HepG2 (cell line): ENCODE measurements around the gene ATP6V0E2. TPM values are rescaled to one million over a fixed set of nuclear protein-coding genes. Genes with fewer than 3 reads are reported as not detected.
"Not testable (repeated sequence)": the region's sequence is repeated elsewhere in the genome, so short reads cannot be mapped to it uniquely, and the experiment has no call there.

Source experiments
- ATAC-seq: fragments of 200-7000 bp; cut with Tn5 transposase; 3 replicates; pipeline ENCODE4 v1.9.1; 2020; ENCODE audit warnings: mild to moderate bottlenecking, moderate library complexity
- BruUV-seq: library from RNA; stranded (reverse); fragments of 400-500 nt; replicated peaks from 2 replicates; lab custom pipeline; 2021; lab: Mats Ljungman, UMichigan
- CTCF ChIA-PET: fragments of 300-600 bp; formaldehyde crosslinking; extraction: SDS; loops from one replicate; lab custom pipeline; 2021; ENCODE audit warnings: low total read pairs, inconsistent platforms, low intra/inter-chr PET ratio; lab: Yijun Ruan, JAX
- POLR2A ChIA-PET: fragments of 350-600 bp; sonication (Branson Sonifier 250); formaldehyde crosslinking; loops from one replicate; lab custom pipeline; 2020; ENCODE audit warnings: antibody characterized with exemption, inconsistent platforms; lab: Yijun Ruan, JAX
- DNase-seq: peaks from one replicate; pipeline ENCODE4 v3.0.0-alpha.2; 2015; ENCODE audit warnings: low spot score
- FAIRE-seq: peaks from 3 replicates; lab custom pipeline; 2011; peaks lifted over from hg19 to GRCh38; lab: Jason Lieb, UNC
- H2AFZ ChIP-seq: one replicate; pipeline ENCODE4 v1.6.1; 2011; ENCODE audit warnings: low read length, inconsistent platforms
- H3K27ac ChIP-seq: fragments of 300-600 bp; 3 replicates; pipeline ENCODE4 v1.8.0; 2011; ENCODE audit warnings: mixed run types, mild to moderate bottlenecking, mixed read lengths, low read length, inconsistent platforms; ENCODE audit not compliant: insufficient read depth; ENCODE audit errors: extremely low read length
- H3K27me3 ChIP-seq, 2 experiments: fragments of 200-600 bp in 1 of 2; 2 replicates in 1 of 2; 3 replicates in 1 of 2; pipeline versions ENCODE4 v1.6.0 to v1.8.0; 2011; ENCODE audit warnings: low read length in 2 of 2, mild to moderate bottlenecking in 2 of 2, moderate library complexity in 2 of 2, inconsistent platforms in 1 of 2; ENCODE audit not compliant: insufficient read depth in 2 of 2, control insufficient read depth in 1 of 2
- H3K36me3 ChIP-seq, 2 experiments: fragments of 200-600 bp in 1 of 2; replicated peaks in 1 of 2; 2 replicates in 1 of 2; 3 replicates in 1 of 2; pipeline versions ENCODE4 v1.5.1 to v1.8.0; 2011; ENCODE audit warnings: low read length in 2 of 2, inconsistent platforms in 1 of 2; ENCODE audit not compliant: insufficient read depth in 2 of 2, control insufficient read depth in 1 of 2
- H3K4me1 ChIP-seq: 2 replicates; pipeline ENCODE4 v1.5.1; 2012; ENCODE audit warnings: low read length, inconsistent platforms; ENCODE audit not compliant: insufficient read depth
- H3K4me2 ChIP-seq: 2 replicates; pipeline ENCODE4 v1.6.0; 2011; ENCODE audit warnings: low read depth, low read length, inconsistent platforms
- H3K4me3 ChIP-seq, 3 experiments: fragments of 200-600 bp in 1 of 3; sonication (generic), shearing (Covaris generic) in 1 of 3; replicated peaks in 1 of 3; 2 replicates each; pipeline ENCODE4 v1.5.1; 2011 to 2016; ENCODE audit warnings: low read length in 3 of 3, inconsistent platforms in 2 of 3, low read depth in 2 of 3, mild to moderate bottlenecking in 2 of 3, control low read depth in 1 of 3, mixed read lengths in 1 of 3; ENCODE audit not compliant: insufficient read depth in 1 of 3
- H3K79me2 ChIP-seq: one replicate; pipeline ENCODE4 v1.6.1; 2011; ENCODE audit warnings: low read length, inconsistent platforms; ENCODE audit not compliant: insufficient read depth
- H3K9ac ChIP-seq: 2 replicates; pipeline ENCODE4 v1.6.0; 2011; ENCODE audit warnings: mild to moderate bottlenecking, low read depth, low read length, inconsistent platforms; ENCODE audit not compliant: insufficient read depth
- H3K9me3 ChIP-seq: 2 replicates; pipeline ENCODE4 v1.5.1; 2012; ENCODE audit warnings: mild to moderate bottlenecking, low read length
- H4K20me1 ChIP-seq: 2 replicates; pipeline ENCODE4 v1.6.0; 2011; ENCODE audit warnings: inconsistent platforms, mild to moderate bottlenecking, low read length, moderate library complexity; ENCODE audit not compliant: insufficient read depth
- CTCF ChIP-seq: sonication (generic); formaldehyde crosslinking; IDR thresholded peaks from 2 replicates; pipeline ENCODE4 v1.5.0; 2020; ENCODE audit warnings: mild to moderate bottlenecking, missing genetic modification reagents, moderate library complexity
- MAFK ChIP-seq, 2 experiments: IDR thresholded peaks in 1 of 2; conservative IDR thresholded peaks in 1 of 2; 2 replicates each; pipeline ENCODE4 v1.6.1; 2011; ENCODE audit warnings: improper control_type of control experiment in 2 of 2, low read length in 2 of 2
- WGBS: methylation state at CpG from one replicate; pipeline ENCODE4 v1.1.6; 2017; ENCODE audit warnings: low lambda C conversion rate; 5-methylcytosine and 5-hydroxymethylcytosine counted together
- in situ Hi-C: cut with HindIII; loops from 2 replicates; pipeline ENCODE4 v1.10.0; 2017; ENCODE audit warnings: low pct_unique_long_range_greater_than_20kb; ENCODE audit not compliant: extremely low pct_ligation_motif_present
- intact Hi-C: fragments of 100-400 bp; cut with micrococcal nuclease; formaldehyde crosslinking; loops from one replicate; pipeline ENCODE4 v1.10.0; 2022; ENCODE audit not compliant: unreplicated experiment
- polyA plus RNA-seq, 8 experiments: library from polyadenylated mRNA; depleted of rRNA in 3 of 8; stranded (reverse) in 7 of 8; unstranded in 1 of 8; fragments of >200 nt; fragmentation: Illumina TruSeq in 4 of 8; extraction: Trizol in 4 of 8; gene quantifications; 2 replicates each; pipeline versions ENCODE4 v1.2.1 to v1.2.3, GENCODE V29; 2011 to 2016; ENCODE audit warnings: low read depth in 4 of 8, missing spikeins in 1 of 8, mixed read lengths in 1 of 8; ENCODE audit not compliant: insufficient read depth in 1 of 8
- total RNA-seq, 5 experiments: library from RNA; depleted of rRNA; stranded (reverse); fragments of >200 nt; fragmentation: Illumina TruSeq; extraction: Trizol; gene quantifications; 2 replicates each; pipeline ENCODE4 v1.2.3, GENCODE V29; 2016; ENCODE audit warnings: low read depth in 1 of 5

ATP6V0E2 gene
- total and polyA plus RNA-seq, 2 of the 13 experiments (the other 11 are each of a cell fraction or from before 2014, with no cell fraction given): 36.8 to 203 TPM

- BruUV-seq, H3K9ac ChIP-seq, FAIRE-seq, H4K20me1 ChIP-seq, H3K79me2 ChIP-seq, CTCF ChIA-PET, H3K4me1 ChIP-seq, DNase-seq, H3K27me3 ChIP-seq, in situ Hi-C loops, H3K36me3 ChIP-seq, H3K9me3 ChIP-seq, intact Hi-C loops, H3K27ac ChIP-seq, H2AFZ ChIP-seq, H3K4me3 ChIP-seq, POLR2A ChIA-PET, H3K4me2 ChIP-seq, ATAC-seq: not testable (repeated sequence)
- 72% methylated on average over 8 of the region's 8 CpGs for WGBS
Measured at GRCh38 chr7:149894957-149895356, 21.2 kb downstream of the ATP6V0E2 start.

GRCh38 chr7:149907776-149908376 is 34.1 kb downstream of the ATP6V0E2 start:
- H3K4me3 ChIP-seq, H3K36me3 ChIP-seq, H3K4me1 ChIP-seq, H3K9ac ChIP-seq, BruUV-seq, H3K27ac ChIP-seq, H2AFZ ChIP-seq, H3K4me2 ChIP-seq, POLR2A ChIA-PET, H3K9me3 ChIP-seq, intact Hi-C loops, CTCF ChIA-PET, in situ Hi-C loops, H3K79me2 ChIP-seq, DNase-seq, H3K27me3 ChIP-seq, H4K20me1 ChIP-seq: not testable (repeated sequence)
- 53% methylated on average over 3 of the region's 6 CpGs for WGBS
- peak; percentile 33; the same call in 1 of the 2 replicates for TF ChIP-seq CTCF (CRISPR knock-in tag)
- peak in 1 of 2 experiments; percentile 43; a peak in 1 of 4 replicates for TF ChIP-seq MAFK (conservative IDR thresholded peaks at IDR 0.05 in 1 of 2, IDR thresholded peaks at IDR 0.05 in 1 of 2; ENCODE audit: low read length in 2 of 2)
- FAIRE-seq (peak; percentile 21), ATAC-seq (peak; percentile 79)

GRCh38 chr7:149910219-149910618 is 36.5 kb downstream of the ATP6V0E2 start:
- BruUV-seq, FAIRE-seq, ATAC-seq, in situ Hi-C loops, H2AFZ ChIP-seq, H3K36me3 ChIP-seq, POLR2A ChIA-PET, H3K9me3 ChIP-seq, H4K20me1 ChIP-seq, H3K27me3 ChIP-seq, H3K27ac ChIP-seq, CTCF ChIA-PET, intact Hi-C loops, H3K4me2 ChIP-seq, H3K79me2 ChIP-seq, H3K4me1 ChIP-seq, H3K4me3 ChIP-seq, DNase-seq, H3K9ac ChIP-seq: not testable (repeated sequence)
- 93% methylated on average over 7 of the region's 9 CpGs for WGBS

GRCh38 chr7:149912126-149912525 is 38.4 kb downstream of the ATP6V0E2 start:
- WGBS: 37% methylated on average over 2 of the region's 4 CpGs
- DNase-seq, H3K79me2 ChIP-seq, CTCF ChIA-PET, H4K20me1 ChIP-seq, intact Hi-C loops, H3K27me3 ChIP-seq, POLR2A ChIA-PET, H3K9ac ChIP-seq, FAIRE-seq, H3K27ac ChIP-seq, H3K4me2 ChIP-seq, in situ Hi-C loops, ATAC-seq, H3K4me1 ChIP-seq, H3K9me3 ChIP-seq, H2AFZ ChIP-seq, H3K4me3 ChIP-seq, BruUV-seq, H3K36me3 ChIP-seq: not testable (repeated sequence)
